ENCODE results near the gene E2F3.

DNA sequence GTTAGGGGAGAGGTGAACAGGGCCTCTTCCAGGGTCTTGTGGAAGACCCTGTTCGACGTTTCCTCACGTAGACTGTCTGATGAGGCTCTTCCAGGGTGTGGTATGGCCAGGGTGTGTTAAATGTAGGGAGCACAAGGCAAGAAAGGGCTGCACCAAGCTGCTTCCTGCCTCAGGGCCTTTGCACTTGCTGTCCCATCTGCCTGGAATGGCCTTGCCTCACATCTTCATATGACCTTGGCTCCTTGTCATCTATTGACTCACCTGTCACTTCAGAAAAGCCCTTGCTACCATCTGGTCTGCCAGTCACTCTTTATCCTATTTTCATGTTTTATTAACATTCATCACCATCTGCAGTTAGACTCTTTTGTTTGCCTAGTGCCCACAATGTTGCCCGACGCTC lies 31.0 kb downstream of the E2F3 start:
- TF ChIP-seq, protein P1, sequence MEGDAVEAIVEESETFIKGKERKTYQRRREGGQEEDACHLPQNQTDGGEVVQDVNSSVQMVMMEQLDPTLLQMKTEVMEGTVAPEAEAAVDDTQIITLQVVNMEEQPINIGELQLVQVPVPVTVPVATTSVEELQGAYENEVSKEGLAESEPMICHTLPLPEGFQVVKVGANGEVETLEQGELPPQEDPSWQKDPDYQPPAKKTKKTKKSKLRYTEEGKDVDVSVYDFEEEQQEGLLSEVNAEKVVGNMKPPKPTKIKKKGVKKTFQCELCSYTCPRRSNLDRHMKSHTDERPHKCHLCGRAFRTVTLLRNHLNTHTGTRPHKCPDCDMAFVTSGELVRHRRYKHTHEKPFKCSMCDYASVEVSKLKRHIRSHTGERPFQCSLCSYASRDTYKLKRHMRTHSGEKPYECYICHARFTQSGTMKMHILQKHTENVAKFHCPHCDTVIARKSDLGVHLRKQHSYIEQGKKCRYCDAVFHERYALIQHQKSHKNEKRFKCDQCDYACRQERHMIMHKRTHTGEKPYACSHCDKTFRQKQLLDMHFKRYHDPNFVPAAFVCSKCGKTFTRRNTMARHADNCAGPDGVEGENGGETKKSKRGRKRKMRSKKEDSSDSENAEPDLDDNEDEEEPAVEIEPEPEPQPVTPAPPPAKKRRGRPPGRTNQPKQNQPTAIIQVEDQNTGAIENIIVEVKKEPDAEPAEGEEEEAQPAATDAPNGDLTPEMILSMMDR (conservative IDR thresholded peaks at IDR 0.05 in 1 of 2, IDR thresholded peaks at IDR 0.05 in 1 of 2; ENCODE audit: low read depth in 1 of 2, low read length in 2 of 2), result no peak
- TF ChIP-seq EZH2 (IDR thresholded peaks at IDR 0.05; ENCODE audit: low read length, missing control alignments), result no peak
